OCI-LY3 (cell line): ENCODE data around the gene CTRL.

Experiments used
- H2AFZ ChIP-seq: fragments of 200-600, 300-600 bp; shearing (Covaris generic); 2 replicates; pipeline ENCODE4 v1.6.0; 2014; ENCODE audit warnings: antibody characterized with exemption, low read depth, low read length
- H3K27ac ChIP-seq: fragments of 200-600, 300-600 bp; sonication (generic); 2 replicates; pipeline ENCODE4 v1.5.1; 2014; ENCODE audit warnings: mild to moderate bottlenecking, low read length, moderate library complexity, mixed read lengths
- H3K27me3 ChIP-seq: fragments of 200-600, 300-600 bp; sonication (generic); 2 replicates; pipeline ENCODE4 v1.6.1; 2014; ENCODE audit warnings: low read depth, low read length, mixed read lengths
- H3K36me3 ChIP-seq: fragments of 200-600, 300-600 bp; sonication (generic); replicated peaks from 2 replicates; pipeline ENCODE3; 2014; ENCODE audit warnings: low read depth, low read length, mixed read lengths
- H3K4me1 ChIP-seq: fragments of 300-600, 200-600 bp; sonication (generic); 2 replicates; pipeline ENCODE4 v1.6.1; 2014; ENCODE audit warnings: low read length, mixed read lengths
- H3K4me2 ChIP-seq: fragments of 200-600, 300-600 bp; sonication (generic); 2 replicates; pipeline ENCODE4 v1.6.1; 2014; ENCODE audit warnings: low read length, mixed read lengths
- H3K4me3 ChIP-seq: fragments of 300-600, 200-600 bp; sonication (generic); 2 replicates; pipeline ENCODE4 v1.5.1; 2014; ENCODE audit warnings: antibody characterized with exemption, mild to moderate bottlenecking, low read length, moderate library complexity
- H3K79me2 ChIP-seq: fragments of 300-600, 200-600 bp; shearing (Covaris generic); 2 replicates; pipeline ENCODE4 v1.6.1; 2014; ENCODE audit warnings: mild to moderate bottlenecking, low read length, mixed read lengths
- H3K9ac ChIP-seq: fragments of 300-600, 200-600 bp; shearing (Covaris generic); 2 replicates; pipeline ENCODE4 v1.6.0; 2014; ENCODE audit warnings: mild to moderate bottlenecking, low read length, moderate library complexity
- H3K9me3 ChIP-seq: fragments of 200-600, 300-600 bp; shearing (Covaris generic); 2 replicates; pipeline ENCODE4 v1.6.1; 2014; ENCODE audit warnings: low read length, mixed read lengths; ENCODE audit not compliant: insufficient read depth
- H4K20me1 ChIP-seq: fragments of 200-600, 300-600 bp; sonication (generic); 2 replicates; pipeline ENCODE4 v1.6.1; 2016; ENCODE audit warnings: low read length, mixed read lengths; ENCODE audit not compliant: insufficient read depth
- CTCF ChIP-seq: fragments of 200-600, 300-600 bp; sonication (generic); IDR thresholded peaks from 2 replicates; pipeline ENCODE4 v1.5.1; 2014; ENCODE audit warnings: antibody characterized with exemption, low read length, low read depth
- EZH2phosphoT487 ChIP-seq: fragments of 200-600 bp; shearing (Covaris generic); IDR thresholded peaks from 2 replicates; pipeline ENCODE4 v1.6.1; 2018; ENCODE audit warnings: antibody characterized with exemption, mixed run types, low read depth

Gene CTRL

DNA sequence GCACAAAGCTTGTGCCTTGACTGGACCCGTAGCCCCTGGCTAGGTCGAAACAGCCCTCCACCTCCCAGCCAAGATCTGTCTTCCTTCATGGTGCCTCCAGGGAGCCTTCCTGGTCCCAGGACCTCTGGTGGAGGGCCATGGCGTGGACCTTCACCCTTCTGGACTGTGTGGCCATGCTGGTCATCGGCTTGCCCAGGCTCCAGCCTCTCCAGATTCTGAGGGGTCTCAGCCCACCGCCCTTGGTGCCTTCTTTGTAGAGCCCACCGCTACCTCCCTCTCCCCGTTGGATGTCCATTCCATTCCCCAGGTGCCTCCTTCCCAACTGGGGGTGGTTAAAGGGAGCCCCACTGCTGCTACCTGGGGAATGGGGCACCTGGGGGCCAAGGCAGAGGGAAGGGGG, 3.5 kb downstream of the CTRL start:
- Histone ChIP-seq H3K4me1 (peaks cover 19% of the 10 kb centered on the region), H3K9ac (no peak overlapping the region), H3K4me3 (no peak overlapping the region), H3K9me3 (no peaks in the 10 kb centered on the region), H3K36me3 (peaks cover 14% of the 10 kb centered on the region), H3K4me2 (no peak overlapping the region), H3K79me2 (no peaks in the 10 kb centered on the region), H2AFZ (no peak overlapping the region), H4K20me1 (peaks cover 9% of the 10 kb centered on the region; the same call in 1 of the 2 replicates), H3K27me3 (no peaks in the 10 kb centered on the region), H3K27ac (no peak overlapping the region)
- TF ChIP-seq EZH2phosphoT487 (no peak), CTCF (no peak)

DNA sequence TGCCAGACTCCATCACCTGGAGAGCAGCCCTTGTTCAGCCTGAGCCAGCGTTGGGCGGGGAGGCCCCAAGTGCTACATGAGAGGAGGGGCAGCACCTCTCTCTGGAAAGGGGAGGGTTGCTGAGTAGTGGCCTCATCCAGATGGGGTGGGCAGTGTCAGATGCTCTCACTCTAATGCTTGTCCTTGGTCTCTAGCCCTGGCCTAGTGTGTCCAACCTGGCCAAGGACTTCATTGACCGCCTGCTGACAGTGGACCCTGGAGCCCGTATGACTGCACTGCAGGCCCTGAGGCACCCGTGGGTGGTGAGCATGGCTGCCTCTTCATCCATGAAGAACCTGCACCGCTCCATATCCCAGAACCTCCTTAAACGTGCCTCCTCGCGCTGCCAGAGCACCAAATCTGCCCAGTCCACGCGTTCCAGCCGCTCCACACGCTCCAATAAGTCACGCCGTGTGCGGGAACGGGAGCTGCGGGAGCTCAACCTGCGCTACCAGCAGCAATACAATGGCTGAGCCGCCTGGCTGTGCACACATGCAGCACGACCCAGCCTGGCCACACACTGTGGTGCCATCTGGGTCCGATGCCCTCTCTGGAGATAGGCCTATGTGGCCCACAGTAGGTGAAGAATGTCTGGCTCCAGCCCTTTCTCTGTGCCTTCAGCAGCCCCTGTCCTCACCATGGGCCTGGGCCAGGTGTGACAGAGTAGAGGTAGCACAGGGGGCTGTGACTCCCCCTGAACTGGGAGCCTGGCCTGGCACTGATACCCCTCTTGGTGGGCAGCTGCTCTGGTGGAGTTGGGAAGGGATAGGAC, 4.3 kb downstream of the CTRL start:
- Histone ChIP-seq H3K4me1 (peaks cover 19% of the 10 kb centered on the region), H3K9me3 (no peaks in the 10 kb centered on the region), H3K27ac (no peak overlapping the region), H4K20me1 (peaks cover 9% of the 10 kb centered on the region; the same call in 1 of the 2 replicates), H3K27me3 (no peaks in the 10 kb centered on the region), H3K4me2 (no peak overlapping the region), H3K79me2 (no peaks in the 10 kb centered on the region), H2AFZ (no peak overlapping the region), H3K36me3 (peaks cover 11% of the 10 kb centered on the region), H3K9ac (no peak overlapping the region), H3K4me3 (no peak overlapping the region)
- no peak for TF ChIP-seq CTCF
- TF ChIP-seq EZH2phosphoT487 = no peak

GRCh38 chr16:67926181-67926750, 5.4 kb downstream of the CTRL start:
- Histone ChIP-seq H3K36me3 (peaks cover 5% of the 10 kb centered on the region), H2AFZ (no peak overlapping the region), H3K27me3 (no peaks in the 10 kb centered on the region), H3K9ac (no peak overlapping the region), H3K9me3 (no peaks in the 10 kb centered on the region), H3K4me2 (no peak overlapping the region), H3K27ac (no peak overlapping the region), H3K79me2 (no peaks in the 10 kb centered on the region), H3K4me3 (no peak overlapping the region), H4K20me1 (peaks cover 9% of the 10 kb centered on the region; the same call in 1 of the 2 replicates), H3K4me1 (peaks cover 19% of the 10 kb centered on the region)
- TF ChIP-seq CTCF (no peak), EZH2phosphoT487 (no peak)

DNA sequence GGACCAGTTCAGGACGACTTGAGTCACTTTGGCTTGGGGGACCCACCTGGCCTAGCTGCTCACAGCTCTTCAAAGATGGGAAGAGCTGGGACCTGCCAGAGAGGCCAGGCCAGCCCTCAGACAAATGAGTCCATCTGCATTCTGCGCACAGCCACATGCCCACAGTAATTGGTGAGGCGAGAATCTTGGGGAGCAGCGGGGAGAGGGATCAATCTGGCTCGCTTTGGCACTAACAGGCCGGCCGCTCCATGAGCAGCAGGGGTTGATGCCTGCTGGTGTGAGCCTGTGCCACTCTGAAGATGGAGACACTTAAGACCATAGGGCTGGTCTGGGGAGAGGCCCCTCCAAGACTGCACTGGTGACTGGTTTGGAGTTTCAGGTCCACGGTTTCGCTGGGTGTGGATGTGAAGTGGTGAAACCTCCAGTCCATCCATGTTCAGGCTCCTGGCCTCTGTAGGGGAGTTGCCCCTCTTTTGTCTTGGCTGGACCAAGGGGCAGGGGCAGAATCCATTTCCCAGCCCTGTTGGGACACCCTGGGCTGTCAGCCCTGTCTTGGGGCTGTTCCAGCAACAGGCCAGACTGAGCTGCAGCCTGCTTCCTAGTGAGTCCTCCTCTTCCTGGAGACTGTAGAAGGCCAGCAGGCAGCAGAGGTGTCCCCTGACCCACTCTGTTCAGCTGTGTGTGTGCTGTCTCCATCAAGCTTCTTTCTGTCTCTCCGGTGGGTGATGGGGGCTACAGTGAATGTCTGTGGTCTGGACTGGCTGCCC, 7.3 kb downstream of the CTRL start:
- Histone ChIP-seq H4K20me1 (peaks cover 9% of the 10 kb centered on the region), H3K36me3 (no peaks in the 10 kb centered on the region), H3K9ac (no peak overlapping the region), H3K9me3 (no peaks in the 10 kb centered on the region), H3K79me2 (no peaks in the 10 kb centered on the region), H2AFZ (no peak overlapping the region), H3K27me3 (no peaks in the 10 kb centered on the region), H3K4me3 (no peak overlapping the region), H3K4me1 (peaks cover 8% of the 10 kb centered on the region), H3K4me2 (no peak overlapping the region), H3K27ac (no peak overlapping the region)
- no peak for TF ChIP-seq EZH2phosphoT487
- TF ChIP-seq CTCF = no peak
